Adipocyte (in vitro differentiated cells): ENCODE results near the gene CACNB1.

Source experiments
- DNase-seq: peaks from one replicate; pipeline ENCODE4 v3.0.0-alpha.2; 2015; ENCODE audit warnings: low read depth
- H3K27me3 ChIP-seq: replicated peaks from 2 replicates; pipeline ENCODE4 v1.7.0; 2013; ENCODE audit warnings: mild to moderate bottlenecking, low read length, moderate library complexity; ENCODE audit not compliant: control insufficient read depth, insufficient read depth
- H3K36me3 ChIP-seq: 2 replicates; pipeline ENCODE4 v1.7.0; 2013; ENCODE audit warnings: low read length, mild to moderate bottlenecking, moderate library complexity; ENCODE audit not compliant: control insufficient read depth, insufficient read depth, severe bottlenecking
- H3K4me1 ChIP-seq: 2 replicates; pipeline ENCODE4 v1.7.0; 2013; ENCODE audit warnings: mild to moderate bottlenecking, low read length, moderate library complexity; ENCODE audit not compliant: control insufficient read depth, insufficient read depth
- H3K4me3 ChIP-seq: 2 replicates; pipeline ENCODE4 v1.7.0; 2013; ENCODE audit warnings: mild to moderate bottlenecking, low read length, moderate library complexity
- H3K9ac ChIP-seq: 2 replicates; pipeline ENCODE4 v1.7.0; 2013; ENCODE audit warnings: mild to moderate bottlenecking, low read length, moderate library complexity
- H3K9me3 ChIP-seq: 2 replicates; pipeline ENCODE4 v1.7.0; 2013; ENCODE audit warnings: mild to moderate bottlenecking, low read length, moderate library complexity; ENCODE audit not compliant: control insufficient read depth

CACNB1 gene

GRCh38 chr17:39183720-39184119 lies 13.7 kb downstream of the CACNB1 start:
- no peaks in the 10 kb centered on the region for H3K27me3 ChIP-seq
- DNase-seq, result no peak
- H3K9ac ChIP-seq, result no peak overlapping the region
- H3K4me3 ChIP-seq, result no peak overlapping the region
- H3K36me3 ChIP-seq, result peaks cover 59% of the 10 kb centered on the region
- peaks cover under 1% of the 10 kb centered on the region for H3K4me1 ChIP-seq
- H3K9me3 ChIP-seq, result no peaks in the 10 kb centered on the region

- Histone ChIP-seq H3K4me1 (peaks cover 7% of the 10 kb centered on the region), H3K9me3 (no peaks in the 10 kb centered on the region), H3K9ac (no peak overlapping the region), H3K36me3 (peaks cover 59% of the 10 kb centered on the region), H3K27me3 (no peaks in the 10 kb centered on the region), H3K4me3 (no peak overlapping the region)
- DNase-seq, result no peak
Observed at GRCh38 chr17:39183045-39183444, 14.4 kb downstream of the CACNB1 start.

GRCh38 chr17:39181303-39181702 lies 16.2 kb downstream of the CACNB1 start:
- Histone ChIP-seq H3K36me3 (peaks cover 58% of the 10 kb centered on the region), H3K9ac (no peak overlapping the region), H3K9me3 (no peaks in the 10 kb centered on the region), H3K27me3 (no peaks in the 10 kb centered on the region), H3K4me3 (no peak overlapping the region), H3K4me1 (peaks cover 10% of the 10 kb centered on the region)
- DNase-seq, result no peak

GRCh38 chr17:39178536-39178935 lies 18.9 kb downstream of the CACNB1 start:
- no peaks in the 10 kb centered on the region for H3K27me3 ChIP-seq
- peaks cover 10% of the 10 kb centered on the region for H3K4me1 ChIP-seq
- H3K9ac ChIP-seq, result no peak overlapping the region
- H3K4me3 ChIP-seq, result no peak overlapping the region
- peaks cover 40% of the 10 kb centered on the region for H3K36me3 ChIP-seq
- DNase-seq, result peak; percentile 72
- H3K9me3 ChIP-seq, result no peaks in the 10 kb centered on the region

- H3K4me3 ChIP-seq, result no peak overlapping the region
- H3K9ac ChIP-seq, result no peak overlapping the region
- no peak for DNase-seq
- no peaks in the 10 kb centered on the region for H3K27me3 ChIP-seq
- H3K4me1 ChIP-seq, result peaks cover 10% of the 10 kb centered on the region
- peaks cover 30% of the 10 kb centered on the region for H3K36me3 ChIP-seq
- H3K9me3 ChIP-seq, result no peaks in the 10 kb centered on the region
Observed at GRCh38 chr17:39177256-39177655, 20.2 kb downstream of the CACNB1 start.

GRCh38 chr17:39175695-39176093 lies 21.8 kb downstream of the CACNB1 start:
- H3K9ac ChIP-seq, result no peak overlapping the region
- H3K36me3 ChIP-seq, result peaks cover 23% of the 10 kb centered on the region
- H3K4me3 ChIP-seq, result no peak overlapping the region
- H3K4me1 ChIP-seq, result peaks cover 10% of the 10 kb centered on the region
- no peak for DNase-seq
- no peaks in the 10 kb centered on the region for H3K9me3 ChIP-seq
- no peaks in the 10 kb centered on the region for H3K27me3 ChIP-seq

GRCh38 chr17:39174920-39175694 lies 22.4 kb downstream of the CACNB1 start:
- peaks cover 10% of the 10 kb centered on the region for H3K4me1 ChIP-seq
- H3K27me3 ChIP-seq, result peaks cover under 1% of the 10 kb centered on the region
- DNase-seq, result peak; percentile 83
- no peak overlapping the region for H3K4me3 ChIP-seq
- no peaks in the 10 kb centered on the region for H3K9me3 ChIP-seq
- H3K9ac ChIP-seq, result no peak overlapping the region
- peaks cover 23% of the 10 kb centered on the region for H3K36me3 ChIP-seq

GRCh38 chr17:39173526-39174274 lies 23.8 kb downstream of the CACNB1 start:
- Histone ChIP-seq H3K9ac (no peak overlapping the region), H3K4me1 (peaks cover 9% of the 10 kb centered on the region), H3K27me3 (peaks cover 11% of the 10 kb centered on the region), H3K36me3 (peaks cover 19% of the 10 kb centered on the region), H3K9me3 (no peaks in the 10 kb centered on the region), H3K4me3 (no peak overlapping the region)
- DNase-seq, result no peak

- H3K36me3 ChIP-seq, result peaks cover 19% of the 10 kb centered on the region
- H3K9me3 ChIP-seq, result no peaks in the 10 kb centered on the region
- peaks cover 4% of the 10 kb centered on the region for H3K4me1 ChIP-seq
- H3K27me3 ChIP-seq, result peaks cover 11% of the 10 kb centered on the region
- H3K4me3 ChIP-seq, result no peak overlapping the region
- no peak for DNase-seq
- no peak overlapping the region for H3K9ac ChIP-seq
Observed at GRCh38 chr17:39173080-39173479, 24.4 kb downstream of the CACNB1 start.

GRCh38 chr17:39171933-39172332 lies 25.5 kb downstream of the CACNB1 start:
- H3K4me3 ChIP-seq, result no peak overlapping the region
- no peak overlapping the region for H3K9ac ChIP-seq
- peaks cover 10% of the 10 kb centered on the region for H3K36me3 ChIP-seq
- no peaks in the 10 kb centered on the region for H3K9me3 ChIP-seq
- H3K4me1 ChIP-seq, result no peaks in the 10 kb centered on the region
- no peak for DNase-seq
- H3K27me3 ChIP-seq, result peaks cover 11% of the 10 kb centered on the region

- H3K27me3 ChIP-seq, result peaks cover 23% of the 10 kb centered on the region
- no peak overlapping the region for H3K9ac ChIP-seq
- no peaks in the 10 kb centered on the region for H3K36me3 ChIP-seq
- H3K9me3 ChIP-seq, result no peaks in the 10 kb centered on the region
- no peak overlapping the region for H3K4me3 ChIP-seq
- no peak for DNase-seq
- no peaks in the 10 kb centered on the region for H3K4me1 ChIP-seq
Observed at GRCh38 chr17:39170558-39170957, 26.9 kb downstream of the CACNB1 start.
